ENCODE results near the gene TNKS2.

TNKS2 gene

DNA sequence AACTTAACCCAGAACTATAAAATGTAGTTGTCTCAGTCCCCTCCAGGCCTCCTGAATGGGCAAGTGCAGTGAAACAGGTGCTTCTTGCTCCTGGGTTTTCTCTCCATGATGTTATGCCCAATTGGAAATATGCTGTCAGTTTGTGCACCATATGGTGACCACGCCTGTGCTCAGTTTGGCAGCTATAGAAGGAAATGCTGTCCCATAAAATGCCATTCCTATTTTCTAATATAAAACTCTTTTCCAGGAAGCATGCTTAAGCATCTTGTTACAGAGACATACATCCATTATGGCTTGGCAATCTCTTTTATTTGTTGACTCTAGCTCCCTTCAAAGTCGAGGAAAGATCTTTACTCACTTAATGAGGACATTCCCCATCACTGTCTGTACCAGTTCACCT, 65.9 kb downstream of the TNKS2 start:
- no peak overlapping the region for H3K27ac ChIP-seq (ENCODE audit: low read length)
- DNase-seq (ENCODE audit: low read depth, low spot score), result no peak
- H3K4me1 ChIP-seq (ENCODE audit: control insufficient read depth, insufficient read depth, low read length), result peaks cover 2% of the 10 kb centered on the region; the same call in 1 of the 2 replicates
- peaks cover 2% of the 10 kb centered on the region; the same call in 1 of the 2 replicates for H3K36me3 ChIP-seq (ENCODE audit: control insufficient read depth, insufficient read depth, low read length)
- H3K9me3 ChIP-seq (ENCODE audit: control insufficient read depth, insufficient read depth, low read length), result no peaks in the 10 kb centered on the region
- WGBS (ENCODE audit: insufficient coverage, insufficient read length), result no CpG with 5 or more reads among the region's 2 CpGs
- no peak overlapping the region for H3K4me3 ChIP-seq (ENCODE audit: low read length)
- H3K27me3 ChIP-seq (ENCODE audit: control insufficient read depth, insufficient read depth, low read length), result no peaks in the 10 kb centered on the region

DNA sequence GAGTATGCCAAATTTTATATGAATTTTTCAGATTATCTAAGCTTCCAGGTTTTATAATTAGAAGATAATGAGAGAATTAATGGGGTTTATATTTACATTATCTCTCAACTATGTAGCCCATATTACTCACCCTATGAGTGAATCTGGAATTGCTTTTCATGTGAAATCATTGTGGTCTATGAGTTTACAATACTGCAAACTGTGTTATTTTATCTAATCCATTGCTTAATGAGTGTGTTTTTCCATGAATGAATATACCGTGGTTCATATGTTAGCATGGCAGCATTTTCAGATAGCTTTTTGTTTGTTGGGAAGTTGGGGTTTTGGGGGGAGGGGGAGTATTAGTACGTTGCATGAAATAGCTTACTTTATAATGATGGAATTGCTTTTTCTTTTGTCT, 66.5 kb downstream of the TNKS2 start:
- Histone ChIP-seq H3K4me3 (ENCODE audit: low read length) (no peak overlapping the region), H3K27ac (ENCODE audit: low read length) (no peak overlapping the region), H3K9me3 (ENCODE audit: control insufficient read depth, insufficient read depth, low read length) (no peaks in the 10 kb centered on the region), H3K27me3 (ENCODE audit: control insufficient read depth, insufficient read depth, low read length) (no peaks in the 10 kb centered on the region), H3K4me1 (ENCODE audit: control insufficient read depth, insufficient read depth, low read length) (peaks cover 2% of the 10 kb centered on the region; the same call in 1 of the 2 replicates), H3K36me3 (ENCODE audit: control insufficient read depth, insufficient read depth, low read length) (no peaks in the 10 kb centered on the region; the same call in 1 of the 2 replicates)
- DNase-seq (ENCODE audit: low read depth, low spot score), result no peak
- 100% methylated on average over 1 of the region's 2 CpGs for WGBS (ENCODE audit: insufficient coverage, insufficient read length)

DNA sequence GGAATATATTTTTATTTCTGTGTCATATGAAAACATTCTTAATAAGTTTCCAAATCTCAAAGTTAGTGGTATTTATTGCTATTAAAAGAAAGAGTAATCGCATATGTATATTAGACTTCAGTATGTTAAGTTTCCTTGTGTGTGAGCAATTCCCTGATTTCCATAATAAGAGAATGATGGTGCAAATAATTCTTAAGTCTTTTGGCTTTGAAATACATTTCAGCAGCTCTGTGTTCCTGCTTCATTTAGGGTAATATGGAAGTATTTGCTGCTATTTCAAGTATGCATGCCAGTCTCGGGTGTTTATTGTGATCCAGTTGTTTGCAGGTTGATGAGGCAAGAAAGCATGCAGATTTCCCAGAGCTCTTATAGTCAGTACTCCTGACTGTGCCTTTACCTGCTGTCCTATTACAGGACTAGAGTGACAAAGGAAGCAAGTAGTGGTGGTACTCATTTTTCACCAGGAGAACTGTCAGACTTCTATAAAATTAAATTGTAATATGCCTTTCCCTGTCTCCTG, 67.4 kb downstream of the TNKS2 start:
- H3K4me1 ChIP-seq (ENCODE audit: control insufficient read depth, insufficient read depth, low read length), result peaks cover 2% of the 10 kb centered on the region; the same call in 1 of the 2 replicates
- H3K9me3 ChIP-seq (ENCODE audit: control insufficient read depth, insufficient read depth, low read length), result no peaks in the 10 kb centered on the region
- H3K36me3 ChIP-seq (ENCODE audit: control insufficient read depth, insufficient read depth, low read length), result no peaks in the 10 kb centered on the region; the same call in 1 of the 2 replicates
- DNase-seq (ENCODE audit: low read depth, low spot score), result no peak
- no CpG with 5 or more reads among the region's 2 CpGs for WGBS (ENCODE audit: insufficient coverage, insufficient read length)
- no peaks in the 10 kb centered on the region for H3K27me3 ChIP-seq (ENCODE audit: control insufficient read depth, insufficient read depth, low read length)
- no peak overlapping the region for H3K4me3 ChIP-seq (ENCODE audit: low read length)
- H3K27ac ChIP-seq (ENCODE audit: low read length), result no peak overlapping the region

DNA sequence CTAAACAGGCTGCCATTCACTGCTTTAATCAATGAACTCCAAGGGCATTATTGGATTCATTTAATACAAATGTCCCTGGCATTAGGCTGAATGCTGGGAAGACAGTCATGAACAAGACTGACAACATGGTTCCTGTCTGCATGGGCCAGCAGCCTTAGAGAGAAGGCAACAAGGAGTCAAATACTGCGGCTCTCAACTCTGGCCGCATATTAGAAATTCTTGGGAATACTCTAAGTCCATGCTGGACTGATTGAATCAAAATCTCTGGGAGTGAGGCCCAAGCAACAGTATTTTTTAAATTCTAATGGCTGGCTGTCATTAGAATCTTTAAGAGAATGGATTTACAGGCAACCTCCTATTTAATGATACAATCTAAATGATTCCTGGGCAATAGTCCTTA, 76.9 kb downstream of the TNKS2 start:
- no CpG with 5 or more reads among the region's 2 CpGs for WGBS (ENCODE audit: insufficient coverage, insufficient read length)
- H3K27me3 ChIP-seq (ENCODE audit: control insufficient read depth, insufficient read depth, low read length), result no peaks in the 10 kb centered on the region
- DNase-seq (ENCODE audit: low read depth, low spot score), result no peak
- H3K9me3 ChIP-seq (ENCODE audit: control insufficient read depth, insufficient read depth, low read length), result no peaks in the 10 kb centered on the region; the same call in 1 of the 2 replicates
- H3K4me1 ChIP-seq (ENCODE audit: control insufficient read depth, insufficient read depth, low read length), result no peaks in the 10 kb centered on the region
- no peak overlapping the region for H3K27ac ChIP-seq (ENCODE audit: low read length)
- no peak overlapping the region for H3K4me3 ChIP-seq (ENCODE audit: low read length)
- no peaks in the 10 kb centered on the region for H3K36me3 ChIP-seq (ENCODE audit: control insufficient read depth, insufficient read depth, low read length)

DNA sequence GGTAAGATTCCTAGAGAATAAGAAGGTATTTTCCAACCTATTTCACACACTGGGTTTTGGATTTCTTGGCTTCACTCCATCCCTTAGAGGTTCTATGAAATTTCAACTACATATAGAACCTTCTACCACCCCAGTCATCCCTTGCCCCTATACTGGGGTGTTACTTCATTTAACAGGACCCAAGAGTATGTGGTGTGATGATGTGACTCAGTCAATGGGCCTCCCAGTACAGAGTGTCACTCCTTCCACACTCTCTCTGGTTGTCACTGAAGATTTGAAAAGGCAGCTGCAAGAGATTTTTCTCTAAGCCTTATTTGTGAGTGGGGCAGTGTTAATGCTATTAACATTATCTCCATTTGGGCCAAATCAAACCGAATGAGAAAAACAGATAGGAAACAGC, 77.6 kb downstream of the TNKS2 start:
- WGBS (ENCODE audit: insufficient coverage, insufficient read length), result no CpG with 5 or more reads among the region's 1 CpG
- no peaks in the 10 kb centered on the region; the same call in 1 of the 2 replicates for H3K9me3 ChIP-seq (ENCODE audit: control insufficient read depth, insufficient read depth, low read length)
- H3K4me3 ChIP-seq (ENCODE audit: low read length), result no peak overlapping the region
- no peak for DNase-seq (ENCODE audit: low read depth, low spot score)
- no peaks in the 10 kb centered on the region for H3K4me1 ChIP-seq (ENCODE audit: control insufficient read depth, insufficient read depth, low read length)
- H3K36me3 ChIP-seq (ENCODE audit: control insufficient read depth, insufficient read depth, low read length), result no peaks in the 10 kb centered on the region
- no peaks in the 10 kb centered on the region for H3K27me3 ChIP-seq (ENCODE audit: control insufficient read depth, insufficient read depth, low read length)
- H3K27ac ChIP-seq (ENCODE audit: low read length), result no peak overlapping the region

DNA sequence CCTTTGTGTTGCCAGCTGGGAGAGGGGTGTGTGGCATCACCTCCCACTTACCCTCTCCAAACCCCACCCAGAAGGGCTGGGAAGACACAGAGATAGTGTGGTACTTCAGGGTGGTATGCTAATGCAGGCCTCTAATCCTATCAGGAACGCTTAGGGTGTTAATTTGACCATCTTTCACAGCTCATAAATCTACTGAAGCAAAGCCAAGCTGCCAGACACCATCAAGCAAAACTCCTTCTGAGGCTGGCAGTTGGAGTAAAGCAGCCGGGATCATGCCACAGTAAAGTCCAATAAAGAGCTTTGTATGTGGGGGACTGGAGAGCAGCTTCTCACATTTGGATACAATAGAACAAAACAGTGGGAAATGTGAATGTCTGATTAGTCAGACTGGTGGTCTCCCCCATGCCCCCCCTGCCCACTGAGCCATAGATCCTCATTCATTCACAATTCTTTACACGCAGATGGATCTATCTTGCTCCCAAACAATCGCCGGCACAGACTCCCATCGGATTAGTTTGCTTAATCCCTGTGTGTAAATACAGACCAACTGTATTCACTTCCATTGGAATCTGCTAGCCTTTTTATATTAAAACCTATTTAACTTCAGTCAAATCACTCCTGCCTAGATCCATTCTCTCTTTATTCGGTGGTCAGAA, 81.4 kb downstream of the TNKS2 start:
- Histone ChIP-seq H3K9me3 (ENCODE audit: control insufficient read depth, insufficient read depth, low read length) (no peaks in the 10 kb centered on the region; the same call in 1 of the 2 replicates), H3K27me3 (ENCODE audit: control insufficient read depth, insufficient read depth, low read length) (no peaks in the 10 kb centered on the region), H3K4me1 (ENCODE audit: control insufficient read depth, insufficient read depth, low read length) (no peaks in the 10 kb centered on the region), H3K36me3 (ENCODE audit: control insufficient read depth, insufficient read depth, low read length) (no peaks in the 10 kb centered on the region), H3K27ac (ENCODE audit: low read length) (no peak overlapping the region), H3K4me3 (ENCODE audit: low read length) (no peak overlapping the region)
- DNase-seq (ENCODE audit: low read depth, low spot score), result no peak
- WGBS (ENCODE audit: insufficient coverage, insufficient read length), result no CpG with 5 or more reads among the region's 7 CpGs

DNA sequence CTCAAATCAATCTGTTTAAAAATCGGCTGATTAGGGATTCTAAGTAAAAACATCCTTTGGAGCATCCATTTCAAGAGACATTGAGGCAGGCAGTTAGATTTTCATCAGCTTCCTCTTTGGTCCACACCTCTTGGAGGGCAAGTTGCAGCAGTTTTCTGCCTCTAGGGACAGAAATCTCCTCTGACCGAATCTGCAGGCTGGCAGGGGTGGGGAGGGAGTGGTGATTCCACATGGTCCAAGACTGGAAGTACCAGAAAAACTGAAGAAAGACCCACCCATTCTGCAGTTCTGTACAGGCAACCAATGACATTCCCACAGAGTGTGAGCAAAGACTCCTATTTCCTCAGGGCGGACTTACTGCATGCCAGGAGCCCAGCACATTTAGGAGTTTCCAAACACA, 82.1 kb downstream of the TNKS2 start:
- no peaks in the 10 kb centered on the region for H3K27me3 ChIP-seq (ENCODE audit: control insufficient read depth, insufficient read depth, low read length)
- H3K27ac ChIP-seq (ENCODE audit: low read length), result no peak overlapping the region
- no peaks in the 10 kb centered on the region for H3K9me3 ChIP-seq (ENCODE audit: control insufficient read depth, insufficient read depth, low read length)
- no peak for DNase-seq (ENCODE audit: low read depth, low spot score)
- no peaks in the 10 kb centered on the region for H3K4me1 ChIP-seq (ENCODE audit: control insufficient read depth, insufficient read depth, low read length)
- H3K36me3 ChIP-seq (ENCODE audit: control insufficient read depth, insufficient read depth, low read length), result no peaks in the 10 kb centered on the region
- no CpG with 5 or more reads among the region's 3 CpGs for WGBS (ENCODE audit: insufficient coverage, insufficient read length)
- no peak overlapping the region for H3K4me3 ChIP-seq (ENCODE audit: low read length)

DNA sequence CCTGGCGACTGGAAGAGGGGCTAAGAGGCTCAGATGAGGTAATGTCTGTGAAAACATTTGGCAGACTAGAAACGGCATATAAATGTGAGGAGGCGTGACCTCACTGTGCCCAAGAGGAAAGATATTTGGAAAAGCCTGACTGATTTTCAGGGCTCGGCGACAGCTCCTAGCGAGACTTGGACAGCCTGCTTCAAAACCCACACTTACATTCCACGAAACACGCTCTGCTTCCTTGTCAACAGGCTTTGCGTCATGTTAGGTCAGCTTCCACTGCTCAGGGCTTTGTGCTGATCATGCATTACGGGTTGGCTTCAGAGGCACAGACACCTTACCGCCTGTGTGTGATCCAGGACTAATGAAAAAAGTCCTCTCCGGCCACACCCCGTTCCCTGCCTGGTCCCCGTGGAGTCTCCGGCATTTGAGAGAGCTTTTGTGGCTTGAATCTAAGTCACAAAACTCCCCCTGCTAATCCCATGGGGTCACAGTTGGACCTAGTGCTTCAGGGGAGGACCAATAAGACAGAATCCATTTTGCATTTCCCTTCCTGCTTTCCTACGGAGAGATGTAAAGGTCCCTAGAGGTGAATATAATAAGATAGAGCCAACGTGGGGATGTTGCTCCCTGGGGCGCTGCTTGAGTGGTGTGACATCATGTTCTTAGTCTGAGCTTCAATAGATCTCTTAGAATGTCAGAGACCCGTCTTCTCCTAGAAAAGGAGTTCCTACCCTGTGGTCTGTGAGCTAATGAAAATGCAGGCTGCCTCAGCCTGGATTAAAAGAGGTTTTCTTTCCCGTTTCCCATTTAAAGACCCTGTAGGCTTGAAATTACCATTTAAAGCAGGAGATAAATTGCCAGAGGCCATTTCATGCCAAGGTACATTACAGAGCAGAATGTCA, 85.6 kb downstream of the TNKS2 start:
- DNase-seq (ENCODE audit: low read depth, low spot score), result no peak

DNA sequence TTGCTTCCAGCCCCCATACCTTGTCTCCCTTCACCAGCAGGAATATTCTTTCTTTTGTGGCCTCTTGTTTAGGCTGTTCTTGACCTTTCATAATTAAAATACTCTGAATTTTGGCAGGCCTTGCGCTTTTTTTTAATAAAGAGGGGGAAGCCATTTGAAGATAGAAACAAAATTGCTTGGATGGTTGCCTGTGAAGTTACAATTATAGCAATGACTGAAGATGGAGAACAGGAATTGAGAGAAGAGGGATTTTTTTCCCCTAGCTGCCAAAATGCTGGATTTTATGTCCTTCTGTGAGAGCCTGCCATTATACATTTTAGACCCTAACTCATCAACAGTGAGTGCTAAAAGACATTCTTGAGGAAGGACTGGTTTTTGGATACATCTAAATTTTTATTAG, 86.3 kb downstream of the TNKS2 start:
- Histone ChIP-seq H3K4me3 (ENCODE audit: low read length) (no peak overlapping the region), H3K9me3 (ENCODE audit: control insufficient read depth, insufficient read depth, low read length) (no peaks in the 10 kb centered on the region), H3K36me3 (ENCODE audit: control insufficient read depth, insufficient read depth, low read length) (no peaks in the 10 kb centered on the region), H3K27ac (ENCODE audit: low read length) (no peak overlapping the region), H3K4me1 (ENCODE audit: control insufficient read depth, insufficient read depth, low read length) (peaks cover 2% of the 10 kb centered on the region; the same call in 1 of the 2 replicates), H3K27me3 (ENCODE audit: control insufficient read depth, insufficient read depth, low read length) (no peaks in the 10 kb centered on the region)
- no CpG with 5 or more reads among the region's 1 CpG for WGBS (ENCODE audit: insufficient coverage, insufficient read length)
- no peak for DNase-seq (ENCODE audit: low read depth, low spot score)

More for the DNA sequence above, 85.6 kb downstream of the TNKS2 start:
- no peak overlapping the region for H3K27ac ChIP-seq (ENCODE audit: low read length)
- H3K4me1 ChIP-seq (ENCODE audit: control insufficient read depth, insufficient read depth, low read length), result peaks cover 2% of the 10 kb centered on the region; the same call in 1 of the 2 replicates
- H3K9me3 ChIP-seq (ENCODE audit: control insufficient read depth, insufficient read depth, low read length), result no peaks in the 10 kb centered on the region
- H3K4me3 ChIP-seq (ENCODE audit: low read length), result no peak overlapping the region
- H3K27me3 ChIP-seq (ENCODE audit: control insufficient read depth, insufficient read depth, low read length), result no peaks in the 10 kb centered on the region
- WGBS (ENCODE audit: insufficient coverage, insufficient read length), result no CpG with 5 or more reads among the region's 20 CpGs
- H3K36me3 ChIP-seq (ENCODE audit: control insufficient read depth, insufficient read depth, low read length), result no peaks in the 10 kb centered on the region

DNA sequence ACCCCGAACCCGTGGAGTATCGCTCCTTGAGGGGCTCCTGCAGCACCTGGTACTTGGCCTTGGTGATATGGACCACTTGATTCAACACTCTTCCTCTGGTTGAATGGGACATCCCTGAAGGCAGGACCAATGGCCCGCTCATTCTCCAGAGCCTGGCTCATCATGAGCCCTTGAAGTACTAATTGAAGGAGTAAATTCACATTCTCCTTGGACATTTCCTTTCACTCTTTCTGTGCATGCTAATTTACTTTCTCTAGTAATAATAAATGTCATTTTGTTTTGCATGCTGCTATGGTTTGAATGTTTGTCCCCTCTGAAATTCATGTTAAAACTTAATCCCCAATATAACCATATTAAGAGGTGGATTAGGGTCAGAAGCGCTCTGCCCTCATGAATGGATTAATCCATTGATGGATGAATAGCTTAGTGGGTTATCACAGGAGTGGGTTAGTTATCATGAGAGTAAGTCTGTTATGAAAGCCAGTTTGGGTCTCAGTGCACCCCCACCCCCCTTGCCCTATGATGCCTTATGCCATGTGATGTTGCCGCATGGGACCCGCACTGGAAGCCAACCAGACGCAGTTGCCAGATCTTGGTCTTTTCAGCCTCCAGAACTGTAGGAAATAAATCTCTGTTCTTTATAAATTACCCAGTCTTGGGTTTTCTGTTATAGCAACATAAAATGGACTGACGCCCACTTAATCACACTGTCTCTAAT, 87.3 kb downstream of the TNKS2 start:
- no peaks in the 10 kb centered on the region for H3K36me3 ChIP-seq (ENCODE audit: control insufficient read depth, insufficient read depth, low read length)

More for the DNA sequence above, 87.3 kb downstream of the TNKS2 start:
- H3K4me3 ChIP-seq (ENCODE audit: low read length), result no peak overlapping the region
- WGBS (ENCODE audit: insufficient coverage, insufficient read length), result no CpG with 5 or more reads among the region's 9 CpGs
- no peak for DNase-seq (ENCODE audit: low read depth, low spot score)
- H3K9me3 ChIP-seq (ENCODE audit: control insufficient read depth, insufficient read depth, low read length), result no peaks in the 10 kb centered on the region
- H3K4me1 ChIP-seq (ENCODE audit: control insufficient read depth, insufficient read depth, low read length), result peaks cover 2% of the 10 kb centered on the region
- H3K27ac ChIP-seq (ENCODE audit: low read length), result no peak overlapping the region
- no peaks in the 10 kb centered on the region for H3K27me3 ChIP-seq (ENCODE audit: control insufficient read depth, insufficient read depth, low read length)
